Measurements from ENCODE around the gene GAB2.

GAB2 gene

DNA sequence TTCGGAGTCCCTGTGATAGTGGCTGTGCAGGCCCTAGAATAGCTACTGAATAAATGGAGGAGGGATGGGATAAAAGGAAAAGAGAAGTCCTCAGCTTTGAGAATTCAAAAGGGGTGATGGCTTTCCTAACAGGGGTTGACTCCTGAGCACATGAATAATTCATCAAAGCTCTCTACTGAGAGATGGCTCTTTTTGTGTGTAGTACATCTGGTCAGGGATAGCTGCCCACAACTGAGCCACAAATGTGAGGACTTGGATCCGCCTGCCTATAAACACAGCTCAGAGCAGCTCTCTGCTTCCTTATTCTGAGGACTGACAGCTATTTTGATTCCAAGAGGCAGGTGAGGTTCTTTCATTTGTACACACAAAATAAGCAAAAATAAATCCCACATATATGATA is 146.6 kb downstream of the GAB2 start:
- DNase-seq: no peak

DNA sequence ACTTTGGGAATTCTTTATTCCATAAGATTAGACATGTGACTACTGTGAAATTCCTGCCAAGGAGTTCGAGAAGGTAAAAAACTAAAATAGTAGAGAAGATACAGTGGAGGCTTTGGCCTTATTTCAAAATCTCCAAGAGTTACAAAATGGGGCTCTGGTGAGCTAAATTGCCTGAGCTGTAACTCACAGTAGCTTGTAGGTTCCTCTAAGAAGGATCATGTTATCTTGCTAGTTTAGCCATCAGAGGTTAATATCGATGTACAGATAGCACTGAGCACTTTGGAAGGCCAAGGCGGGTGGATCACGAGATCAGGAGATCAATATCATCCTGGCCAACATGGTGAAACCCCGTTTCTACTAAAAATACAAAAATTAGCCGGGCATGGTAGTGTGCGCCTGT is 147.8 kb downstream of the GAB2 start:
- DNase-seq: no peak

DNA sequence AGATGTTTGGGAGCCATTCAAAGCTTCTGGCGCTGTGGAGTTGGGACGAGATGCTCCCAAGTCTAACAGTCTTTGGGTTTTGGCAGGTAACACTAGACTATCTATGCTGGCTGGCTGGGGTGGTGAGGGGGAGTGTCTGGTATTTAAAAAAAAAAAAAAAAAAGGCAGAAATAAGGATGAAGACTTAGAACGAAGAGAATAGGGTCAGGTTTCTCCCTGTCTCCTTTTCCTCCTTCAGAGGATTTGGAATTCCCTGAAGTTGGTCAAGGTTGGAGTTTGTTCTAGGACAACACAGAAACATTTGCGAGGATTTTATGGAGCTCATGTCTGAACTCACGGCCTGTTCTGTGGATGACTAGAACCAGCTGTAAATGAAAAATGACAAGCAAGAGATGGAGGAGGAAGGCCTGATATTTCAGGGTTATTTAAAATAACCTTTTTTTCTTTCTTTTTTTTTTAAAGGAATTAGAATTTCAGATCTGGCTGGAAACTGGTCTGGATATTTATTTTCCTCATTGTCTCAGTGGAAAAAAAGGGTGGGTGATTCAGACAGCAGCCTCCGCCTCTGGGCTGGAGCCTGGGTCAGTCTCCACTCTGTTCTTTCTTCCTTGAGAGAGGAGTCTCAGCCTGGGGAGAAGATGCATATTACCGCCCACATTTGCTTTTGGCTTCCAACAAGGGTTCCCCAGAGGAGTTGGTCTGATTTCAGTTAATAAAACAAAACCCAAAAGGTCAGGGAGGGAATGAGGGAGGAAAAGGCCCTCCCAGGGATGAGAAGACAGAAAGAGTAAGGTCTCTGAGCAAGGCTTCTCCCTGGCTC is 148.8 kb downstream of the GAB2 start:
- peak; percentile 57 for DNase-seq

DNA sequence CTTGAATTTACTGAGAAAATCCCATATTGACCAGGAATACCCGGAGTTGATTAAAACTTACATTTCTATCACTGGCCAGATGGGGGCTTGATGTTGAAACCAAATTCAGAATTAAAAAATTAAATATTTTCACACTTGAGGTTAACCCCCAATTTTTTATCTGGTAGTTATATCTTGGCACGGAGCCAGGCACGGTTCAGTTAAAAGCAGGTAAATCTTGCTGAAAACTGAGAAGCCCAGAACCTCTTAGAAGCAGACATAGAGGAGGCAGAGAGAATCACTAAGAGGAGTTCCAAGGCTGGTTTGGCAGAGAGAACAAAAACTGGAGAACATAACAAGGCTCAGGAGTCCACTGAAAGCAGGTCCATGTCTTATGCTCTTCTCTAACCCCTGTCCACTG is 151.2 kb downstream of the GAB2 start:
- DNase-seq: no peak

DNA sequence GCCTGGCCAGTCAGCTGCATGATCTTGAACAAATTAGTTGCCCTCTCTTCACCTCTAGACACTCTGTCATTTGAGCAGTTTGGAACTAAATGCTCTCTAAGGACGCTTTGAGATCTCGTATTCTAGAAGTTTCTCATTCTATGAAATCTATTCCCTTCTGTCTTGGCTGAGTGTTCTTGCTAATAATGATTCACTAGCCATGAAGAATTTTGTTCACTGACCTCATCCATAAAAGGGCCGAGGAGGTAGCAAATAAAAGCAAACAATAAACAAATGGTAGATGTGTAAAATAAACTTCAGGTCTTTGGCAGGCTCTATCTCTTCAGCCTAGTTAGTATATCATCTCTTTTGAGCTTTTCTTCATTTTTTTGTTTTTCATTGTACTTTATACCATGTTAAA is 152.3 kb downstream of the GAB2 start:
- no peak for DNase-seq

DNA sequence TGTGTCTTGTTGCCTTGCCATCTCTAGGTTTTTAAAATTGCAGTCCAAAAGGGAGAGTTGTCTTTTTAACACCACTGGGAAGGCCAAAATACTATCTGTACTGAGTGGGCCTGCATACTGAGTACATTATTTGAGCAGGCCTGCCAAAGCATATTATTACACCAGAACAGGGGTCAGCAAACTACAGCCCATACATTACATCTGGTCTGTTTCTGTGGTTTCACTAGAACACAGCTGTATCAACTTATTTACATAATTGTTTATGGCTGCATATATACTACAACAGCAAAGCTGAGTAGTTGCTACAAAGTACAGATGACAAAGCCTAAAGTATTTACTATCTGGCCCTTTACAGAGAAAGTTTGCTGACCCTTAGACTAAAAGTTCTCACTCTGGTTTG is 154.9 kb downstream of the GAB2 start:
- DNase-seq: no peak

DNA sequence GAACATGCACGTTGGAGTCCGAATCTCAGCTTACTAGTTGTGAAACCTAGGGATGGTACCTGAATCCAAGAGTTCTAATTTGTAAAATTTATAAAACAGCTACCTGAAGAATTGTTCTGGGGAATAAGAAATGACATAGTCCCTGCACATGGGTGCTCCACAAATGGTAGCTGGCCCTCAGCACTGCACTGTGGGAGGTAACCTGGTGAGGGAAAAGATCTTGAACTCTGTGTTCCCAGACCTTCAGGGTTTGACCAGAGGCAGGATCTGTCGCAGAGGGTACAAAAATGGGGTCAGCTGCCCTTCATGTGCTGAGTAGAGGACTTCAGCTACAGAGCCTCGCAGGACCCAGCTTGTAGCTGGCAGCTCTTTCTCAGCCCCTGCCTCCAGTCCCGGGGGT is 155.4 kb downstream of the GAB2 start:
- DNase-seq: no peak

DNA sequence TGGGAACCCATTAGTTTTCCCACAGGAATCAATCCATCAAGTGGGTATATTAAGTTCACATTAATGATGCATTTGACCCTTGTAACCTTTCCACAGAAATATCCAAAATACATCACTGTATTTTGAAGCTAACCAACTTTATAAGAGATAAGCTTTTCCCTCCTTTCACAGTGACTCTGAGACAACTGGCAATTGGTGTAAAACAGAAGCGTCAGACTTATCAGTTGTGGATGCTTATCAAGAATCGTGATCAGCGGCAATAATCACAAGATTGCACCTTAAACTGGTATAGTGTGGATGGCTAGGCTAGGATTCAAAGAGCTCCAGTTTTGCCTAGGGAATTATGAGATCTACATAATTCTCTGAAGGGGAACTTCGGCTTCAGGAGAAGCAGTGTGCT is 155.8 kb downstream of the GAB2 start:
- DNase-seq: no peak

DNA sequence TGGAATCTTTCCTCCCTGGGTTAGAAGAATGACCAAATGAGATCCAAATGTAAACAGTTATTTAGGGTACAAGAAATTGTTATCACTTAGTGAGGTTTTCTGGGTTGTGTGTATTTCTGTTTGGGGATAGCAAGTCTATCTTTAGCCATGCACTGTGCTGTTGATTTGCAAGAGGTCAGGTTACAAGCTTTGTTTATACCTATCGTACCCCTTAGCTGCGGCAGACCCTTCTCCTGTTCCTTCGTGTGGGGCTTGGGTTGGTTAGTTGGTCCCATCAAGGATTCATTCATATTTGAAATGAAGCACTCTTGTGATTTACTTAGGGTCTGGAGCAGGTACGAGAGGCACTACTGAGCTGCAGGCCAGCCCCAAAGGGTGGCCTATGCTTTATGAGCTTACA is 156.3 kb downstream of the GAB2 start:
- DNase-seq: no peak

DNA sequence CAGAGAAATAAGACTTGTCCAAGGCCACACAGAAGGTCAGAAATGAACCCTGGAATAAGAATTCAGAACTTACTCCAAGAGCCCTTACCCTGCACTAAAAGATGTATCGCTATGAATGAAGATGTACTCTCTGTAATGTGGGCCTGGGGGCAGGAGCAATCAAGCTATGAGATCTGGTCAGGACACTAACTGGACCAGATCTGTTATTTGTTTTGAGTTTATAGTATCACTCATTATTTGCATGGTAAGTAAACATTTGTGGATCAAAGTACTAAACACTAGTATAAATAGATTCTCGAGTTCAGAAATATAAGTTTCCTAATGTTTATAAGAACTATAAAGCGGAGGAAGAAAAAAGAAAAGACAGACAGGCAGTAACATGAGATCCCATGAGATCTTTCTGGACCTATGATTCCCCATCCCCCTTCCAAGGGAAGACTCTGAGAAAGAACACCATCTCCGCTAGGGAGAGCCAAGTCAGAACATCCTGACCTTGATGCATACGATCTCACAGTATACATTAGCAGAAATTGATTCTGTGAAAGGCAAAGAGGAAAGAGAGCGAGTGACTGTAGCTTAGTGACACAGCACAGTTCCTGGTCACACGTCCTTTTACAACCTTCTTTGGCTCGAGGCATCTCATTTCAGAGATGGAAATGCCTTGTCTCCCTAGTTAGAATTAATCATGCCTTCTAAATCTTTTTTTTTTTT is 157.7 kb downstream of the GAB2 start:
- no peak for DNase-seq

DNA sequence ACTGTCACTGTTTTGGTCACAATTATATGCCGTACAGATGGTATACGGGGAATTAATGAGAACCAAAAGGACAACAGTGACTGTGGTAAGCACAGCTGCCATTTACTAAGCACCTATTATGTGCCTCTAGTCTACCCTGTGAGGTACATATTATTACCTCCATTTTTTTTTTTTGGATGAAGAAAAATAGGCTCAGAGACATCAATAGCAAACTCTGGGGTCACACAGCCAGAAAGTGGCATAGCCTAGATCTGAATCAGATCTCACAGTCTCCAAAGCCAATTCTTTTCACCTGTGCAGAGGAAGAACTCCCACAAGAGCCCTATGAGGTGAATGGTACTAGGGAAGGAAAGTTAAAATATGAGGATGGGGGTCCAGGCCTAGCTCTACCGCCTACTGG is 160.0 kb downstream of the GAB2 start:
- no peak for DNase-seq

DNA sequence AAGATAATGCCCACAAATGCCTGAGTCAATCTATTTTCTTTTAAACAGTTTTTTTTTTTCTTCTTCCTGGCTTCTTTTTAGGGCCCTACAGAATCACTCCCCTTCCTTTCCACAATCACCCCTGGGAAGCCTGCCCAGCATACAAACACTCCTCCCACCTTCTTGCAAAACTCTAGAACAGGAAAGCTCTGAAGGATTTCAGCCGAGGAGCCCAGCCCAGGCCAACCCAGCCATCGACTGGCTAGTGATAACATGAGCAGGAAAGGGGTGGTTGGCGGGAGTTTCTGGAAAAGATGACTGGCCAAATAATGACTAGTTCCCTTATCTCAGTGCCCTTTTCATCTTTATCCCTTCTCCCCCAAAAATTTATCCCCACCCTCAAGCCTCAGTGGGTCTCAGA is 160.7 kb downstream of the GAB2 start:
- no peak for DNase-seq

DNA sequence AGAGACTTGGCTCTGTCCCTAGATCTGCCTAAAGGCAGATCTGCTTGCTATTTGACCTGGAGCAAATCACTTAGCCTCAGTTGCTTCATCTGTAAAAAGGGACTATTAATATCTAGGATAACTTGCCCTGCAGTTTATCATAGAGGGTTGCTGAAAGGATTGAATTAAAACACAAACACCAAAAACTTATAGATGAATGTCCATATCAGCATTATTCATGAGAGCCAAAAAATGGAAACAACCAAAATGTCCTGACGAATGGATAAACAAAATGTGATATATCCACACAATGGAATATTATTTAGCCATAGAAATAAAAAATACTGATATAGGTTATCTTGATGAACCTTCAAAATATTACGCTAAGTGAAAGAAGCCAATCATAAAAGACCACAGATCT is 161.7 kb downstream of the GAB2 start:
- no peak for DNase-seq

DNA sequence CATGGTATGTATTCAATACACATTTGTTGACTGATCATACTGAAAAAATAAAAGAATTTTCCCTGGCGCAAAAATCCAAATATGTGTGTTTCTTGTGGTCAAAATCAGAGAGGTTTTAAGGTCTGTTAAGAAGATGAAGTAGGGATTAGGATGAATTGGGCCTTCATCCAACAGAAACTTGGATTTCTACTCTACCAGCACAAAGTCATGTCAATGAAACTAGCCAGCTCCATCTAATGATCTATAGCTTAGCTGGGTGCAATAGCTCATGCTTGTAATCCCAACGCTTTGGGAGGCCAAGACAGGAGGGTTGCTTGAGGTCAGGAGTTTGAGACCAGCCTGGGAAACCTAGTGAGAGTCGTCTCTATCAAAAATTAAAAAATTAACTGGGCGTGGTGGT is 163.4 kb downstream of the GAB2 start:
- DNase-seq: no peak

DNA sequence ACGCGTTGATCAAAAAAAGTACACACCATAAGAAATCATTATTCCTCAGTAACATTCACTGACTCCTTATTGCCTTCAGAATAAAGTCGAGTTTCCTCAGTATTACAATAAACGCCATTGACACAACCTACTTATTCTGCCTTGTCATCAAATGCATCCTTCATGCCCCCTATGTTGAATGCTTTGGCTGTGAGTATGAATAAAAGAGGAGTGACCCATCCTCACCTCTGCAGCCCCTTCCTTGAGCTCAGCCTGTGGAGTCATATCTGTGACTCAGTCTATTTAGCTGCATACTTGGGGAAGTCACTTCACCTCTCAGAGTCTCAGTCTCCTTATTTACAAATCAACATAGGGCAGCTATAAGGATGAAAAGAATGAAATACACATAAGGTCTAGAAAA is 163.8 kb downstream of the GAB2 start:
- no peak for DNase-seq

DNA sequence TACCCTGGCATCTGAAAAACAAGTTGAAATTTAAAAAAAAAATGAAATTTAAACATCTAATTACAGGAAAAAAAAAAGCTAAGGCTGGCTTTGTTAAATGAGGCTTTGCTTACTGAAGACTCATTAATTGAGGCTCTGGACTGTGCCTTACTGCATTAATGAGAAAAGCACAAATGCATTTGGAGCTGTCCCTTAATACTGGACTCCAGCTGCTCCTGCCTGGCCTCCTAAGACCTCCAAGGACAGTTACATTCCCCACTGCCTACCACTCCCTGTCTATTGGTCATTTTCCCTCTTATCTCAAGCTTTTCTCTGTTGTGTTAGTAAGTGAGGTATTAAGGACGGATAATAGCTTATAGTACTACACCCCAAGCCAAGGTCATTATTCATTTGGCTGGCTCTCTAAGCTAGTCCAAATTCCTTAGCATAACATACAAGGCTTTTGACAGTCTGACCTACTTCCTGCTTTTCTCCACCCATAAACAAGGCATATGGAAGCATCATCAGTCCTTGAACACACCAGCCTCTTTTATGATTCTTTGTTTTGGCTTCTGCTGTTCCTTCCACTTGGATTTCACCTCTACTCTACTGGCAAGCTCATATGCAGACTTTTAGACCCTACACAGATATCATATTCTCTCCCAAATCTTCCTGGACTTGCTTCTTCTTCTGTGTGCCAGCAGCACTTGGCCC is 166.4 kb downstream of the GAB2 start:
- peak; percentile 45 for DNase-seq

DNA sequence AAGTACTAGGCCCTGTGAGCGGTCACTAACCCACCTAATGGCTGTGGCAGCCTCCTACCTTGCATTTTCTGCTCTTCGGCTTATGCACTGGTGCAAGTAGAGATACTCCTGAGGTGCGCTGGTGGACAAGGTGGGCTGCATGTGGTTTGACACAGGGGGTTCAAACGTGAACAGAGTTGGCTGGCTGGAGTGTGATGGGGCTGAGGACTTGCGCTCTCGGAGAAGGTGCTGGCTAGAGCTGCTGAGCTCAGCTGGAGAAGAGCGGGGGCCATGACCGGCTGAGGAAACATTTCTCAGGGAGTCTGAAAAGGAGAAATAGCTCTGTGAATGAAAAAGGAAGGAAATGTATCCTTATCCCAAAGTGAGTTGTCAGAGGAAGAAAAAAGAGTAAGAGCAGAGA is 167.5 kb downstream of the GAB2 start:
- DNase-seq: no peak

DNA sequence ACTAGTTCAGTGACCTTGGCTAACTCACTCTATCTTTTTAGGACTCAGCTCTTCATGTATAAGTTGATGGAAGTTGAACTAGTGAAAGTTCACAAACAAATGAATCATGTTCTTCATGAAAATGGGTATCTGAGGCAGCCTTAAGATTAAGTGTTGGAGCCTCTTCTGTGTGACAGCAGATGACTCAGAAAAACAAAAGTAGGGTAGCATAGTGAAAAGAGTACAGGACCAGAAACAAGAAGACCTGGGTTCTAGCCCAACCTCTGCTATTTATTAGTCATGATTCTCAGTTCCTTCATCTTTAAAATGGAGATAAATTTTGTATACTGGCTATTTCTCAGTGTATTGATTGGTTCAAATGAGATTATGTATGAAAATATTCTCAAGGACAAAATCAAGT is 168.7 kb downstream of the GAB2 start:
- DNase-seq: no peak

DNA sequence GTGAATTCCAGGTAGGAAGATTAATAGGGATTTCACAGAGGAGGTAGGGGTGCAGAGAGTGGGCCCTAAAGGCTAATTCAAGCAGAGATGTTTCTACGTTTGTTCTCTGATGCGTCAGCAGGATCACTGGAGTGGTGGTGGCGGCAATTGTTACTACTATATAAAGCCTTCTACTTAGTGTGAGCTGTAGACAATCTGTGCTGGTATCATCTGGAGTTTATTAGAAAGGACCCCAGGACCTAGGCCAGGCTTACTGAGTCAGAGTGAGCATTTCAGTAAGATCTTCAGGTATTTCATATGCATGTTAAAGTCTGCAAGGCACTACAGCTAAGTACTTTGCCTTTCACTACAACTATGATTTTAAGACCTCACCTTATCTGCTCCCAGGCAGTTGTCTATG is 169.4 kb downstream of the GAB2 start:
- no peak for DNase-seq

DNA sequence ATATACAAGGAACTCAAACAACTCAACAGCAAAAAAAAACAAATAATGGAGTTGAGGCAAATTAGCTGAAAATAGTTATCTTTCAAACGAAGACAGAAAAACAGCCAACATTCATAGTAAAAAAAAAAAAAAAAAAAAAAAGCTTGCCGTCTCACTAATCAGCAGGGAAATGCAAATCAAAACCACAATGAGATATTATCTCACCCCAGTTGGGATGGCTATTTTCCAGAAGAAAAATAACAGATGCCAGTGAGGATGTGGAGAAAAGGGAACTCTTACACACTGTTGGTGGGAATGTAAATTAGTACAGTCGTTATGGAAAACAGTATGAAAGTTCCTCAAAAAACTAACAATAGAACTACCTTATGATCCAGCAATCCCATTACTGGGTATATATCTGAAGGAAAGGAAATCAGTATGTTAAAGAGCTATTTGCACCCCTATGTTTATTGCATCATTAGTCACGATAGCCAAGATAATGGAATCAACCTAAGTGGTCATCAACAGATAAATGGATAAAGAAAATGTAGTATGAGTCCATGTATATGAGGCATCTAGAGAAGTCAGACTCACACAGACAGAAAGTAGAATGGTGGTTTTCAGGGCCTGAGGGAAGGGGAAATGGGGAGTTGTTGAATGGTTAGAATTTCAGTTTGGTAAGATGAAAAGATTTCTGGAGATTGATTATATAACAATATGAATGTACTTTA is 172.9 kb downstream of the GAB2 start:
- no peak for DNase-seq

DNA sequence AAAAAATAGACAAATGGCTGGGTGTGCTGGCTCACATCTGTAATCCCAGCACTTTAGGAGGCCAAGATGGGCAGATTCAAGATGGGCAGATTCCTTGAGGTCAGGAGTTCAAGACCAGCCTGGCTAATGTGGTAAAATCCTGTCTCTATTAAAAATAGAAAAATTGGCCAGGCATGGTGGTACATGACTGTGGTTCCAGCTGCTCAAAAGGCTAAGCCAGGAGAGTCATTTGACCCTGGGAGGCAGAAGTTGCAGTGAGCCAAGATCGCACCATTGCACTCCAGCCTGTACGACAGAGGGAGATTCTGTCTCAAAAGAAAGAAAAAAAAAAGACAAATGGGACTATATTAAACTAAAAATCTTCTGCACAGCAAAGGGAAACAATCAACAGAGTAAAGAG is 173.5 kb downstream of the GAB2 start:
- no peak for DNase-seq

DNA sequence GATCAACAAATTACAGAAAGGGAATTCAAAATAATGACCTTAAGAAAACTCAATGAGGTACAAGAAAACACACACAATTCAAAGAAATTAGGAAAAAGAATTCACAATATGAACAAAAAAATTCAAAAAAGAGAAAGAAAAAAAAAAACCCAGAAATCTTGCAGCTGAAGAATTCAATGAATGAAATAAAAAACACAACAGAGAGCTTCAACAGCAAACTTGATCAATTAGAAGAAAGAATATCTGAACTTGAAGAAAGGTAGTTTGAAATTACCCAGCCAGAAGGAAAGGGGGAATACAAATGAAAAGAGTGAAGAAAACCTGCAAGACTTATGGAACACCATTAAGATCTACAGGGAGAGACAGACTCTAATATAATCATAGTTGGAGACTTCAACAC is 176.1 kb downstream of the GAB2 start:
- DNase-seq: no peak

DNA sequence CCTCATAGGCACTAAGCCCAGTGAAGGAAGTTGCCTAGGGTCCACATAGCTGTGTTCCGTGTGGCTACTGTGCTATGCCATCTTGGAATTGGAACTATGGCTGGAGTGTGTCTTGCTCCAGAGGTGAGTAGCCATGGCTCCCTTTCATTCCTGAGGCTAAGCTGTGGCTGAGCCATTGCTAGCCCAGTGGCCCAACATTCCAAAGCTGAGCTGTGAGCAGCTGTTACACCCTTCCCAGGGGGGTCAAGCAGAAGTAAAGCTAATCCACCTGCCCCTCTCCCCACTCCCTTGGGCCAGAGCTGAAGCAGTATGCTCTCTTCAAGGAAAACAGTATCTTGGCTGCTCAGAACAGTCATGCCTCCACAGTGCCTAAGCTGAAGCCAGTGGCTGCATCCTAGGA is 177.8 kb downstream of the GAB2 start:
- no peak for DNase-seq
